PC-3 (cell line): ENCODE results near the gene MAP1B. TPM values are rescaled to one million over a fixed set of nuclear protein-coding genes. Genes with fewer than 3 reads are reported as not detected.

Experiments used
- ATAC-seq: fragments of 200-7000 bp; cut with Tn5 transposase; 2 replicates; pipeline ENCODE4 v1.9.1; 2020; ENCODE audit warnings: mild to moderate bottlenecking, moderate library complexity
- BruUV-seq: library from RNA; stranded (reverse); fragments of 400-500 nt; replicated peaks from 2 replicates; lab custom pipeline; 2021; lab: Mats Ljungman, UMichigan
- CTCF ChIA-PET: fragments of 300-600 bp; sonication (Branson Sonifier 250); formaldehyde crosslinking; loops from one replicate; lab custom pipeline; 2022; ENCODE audit warnings: antibody characterized with exemption; lab: Charles Lee
- POLR2A ChIA-PET: fragments of 300-600 bp; sonication (Branson Sonifier 250); formaldehyde crosslinking; loops from one replicate; lab custom pipeline; 2022; ENCODE audit warnings: antibody characterized with exemption; ENCODE audit not compliant: unreplicated experiment; lab: Charles Lee
- DNase-seq: peaks from one replicate; pipeline ENCODE4 v3.0.0-alpha.2; 2015
- H2AFZ ChIP-seq: fragments of 300-600 bp; sonication (generic); 2 replicates; pipeline ENCODE4 v1.6.0; 2016; ENCODE audit warnings: antibody characterized with exemption, low read length
- H3F3A ChIP-seq: fragments of 300-600 bp; sonication (generic); one replicate; pipeline ENCODE4 v1.6.0; 2017; ENCODE audit warnings: antibody characterized with exemption, low read length, control low read depth, mild to moderate bottlenecking; ENCODE audit not compliant: unreplicated experiment
- H3K27ac ChIP-seq: fragments of 300-600 bp; sonication (generic); 2 replicates; pipeline ENCODE4 v1.5.1; 2016; ENCODE audit warnings: mild to moderate bottlenecking, low read length
- H3K27me3 ChIP-seq: fragments of 300-600 bp; sonication (generic); 2 replicates; pipeline ENCODE4 v1.6.1; 2016; ENCODE audit warnings: low read length, mixed read lengths
- H3K36me3 ChIP-seq: fragments of 300-600 bp; sonication (generic); 2 replicates; pipeline ENCODE4 v1.6.1; 2016; ENCODE audit warnings: low read depth, mixed run types, low read length, mixed read lengths
- H3K4me1 ChIP-seq: fragments of 300-600 bp; sonication (generic); 2 replicates; pipeline ENCODE4 v1.5.1; 2016; ENCODE audit warnings: low read length; ENCODE audit not compliant: insufficient read depth
- H3K4me2 ChIP-seq: fragments of 300-600 bp; sonication (generic); 2 replicates; pipeline ENCODE4 v1.6.0; 2016; ENCODE audit warnings: low read length
- H3K4me3 ChIP-seq: fragments of 300-600 bp; sonication (generic); 2 replicates; pipeline ENCODE4 v1.5.1; 2016; ENCODE audit warnings: mild to moderate bottlenecking, low read length, mixed read lengths
- H3K79me2 ChIP-seq: fragments of 300-600 bp; sonication (generic); 2 replicates; pipeline ENCODE4 v1.6.1; 2017; ENCODE audit warnings: low read length, mixed read lengths
- H3K9ac ChIP-seq: fragments of 300-600 bp; sonication (generic); 2 replicates; pipeline ENCODE4 v1.6.0; 2016; ENCODE audit warnings: mild to moderate bottlenecking, low read length
- H3K9me2 ChIP-seq: fragments of 300-600 bp; sonication (generic); replicated peaks from 2 replicates; pipeline ENCODE4 v1.6.1; 2016; ENCODE audit warnings: mixed run types, low read length, mixed read lengths
- H3K9me3 ChIP-seq: fragments of 300-600 bp; sonication (generic); 2 replicates; pipeline ENCODE4 v1.6.1; 2016; ENCODE audit warnings: low read length, mixed read lengths
- H4K20me1 ChIP-seq: fragments of 300-600 bp; sonication (generic); 2 replicates; pipeline ENCODE4 v1.6.1; 2016; ENCODE audit warnings: low read length, mixed read lengths
- EZH2 ChIP-seq: fragments of 300-600 bp; sonication (generic); IDR thresholded peaks from one replicate; pipeline ENCODE4 v1.6.1; 2017; ENCODE audit warnings: antibody characterized with exemption, mild to moderate bottlenecking, low read length; ENCODE audit not compliant: unreplicated experiment
- EZH2phosphoT487 ChIP-seq: fragments of 300-600 bp; sonication (generic); IDR thresholded peaks from 2 replicates; pipeline ENCODE4 v1.6.1; 2018; ENCODE audit warnings: mild to moderate bottlenecking, antibody characterized with exemption, low read length, borderline replicate concordance
- intact Hi-C: fragments of 100-400 bp; cut with micrococcal nuclease; formaldehyde crosslinking; loops from 2 replicates; pipeline ENCODE4 v1.9.0; 2023
- total RNA-seq: library from RNA; depleted of rRNA; stranded (reverse); fragments of >200 nt; gene quantifications from 2 replicates; pipeline ENCODE4 v1.2.3, GENCODE V29; 2014
- TF ChIP-seq, protein P1 (sequence below): fragments of 300-600 bp; sonication (generic); conservative IDR thresholded peaks from 2 replicates; pipeline ENCODE4 v1.5.1; 2017; ENCODE audit warnings: antibody characterized with exemption, low read depth, mild to moderate bottlenecking, low read length

Gene MAP1B
- total RNA-seq, 1 experiment from 2014 or later = 12.8 TPM

DNA sequence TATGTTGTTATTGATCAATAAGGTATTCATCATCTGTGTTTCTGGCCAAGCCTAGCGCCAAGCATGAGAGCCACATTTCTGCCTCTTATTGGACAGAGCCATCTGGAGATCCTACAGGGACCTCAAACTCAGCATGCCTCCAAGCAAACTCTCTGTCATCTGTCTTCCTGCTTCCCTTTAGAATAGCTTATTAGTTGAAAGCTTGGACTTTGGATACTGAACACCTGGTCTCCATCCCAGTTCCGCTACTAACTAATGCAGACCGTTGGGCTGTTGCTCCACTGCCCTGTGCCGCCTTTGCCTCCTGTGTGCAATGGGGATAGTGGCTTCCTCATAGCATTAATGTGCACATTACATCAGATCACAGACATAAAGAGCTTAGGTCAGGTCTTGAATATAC is 65.5 kb downstream of the MAP1B start:
- Histone ChIP-seq H4K20me1 (no peaks in the 10 kb centered on the region), H3K36me3 (no peaks in the 10 kb centered on the region), H3K27me3 (no peaks in the 10 kb centered on the region), H3K79me2 (no peaks in the 10 kb centered on the region), H3K9me2 (no peaks in the 10 kb centered on the region), H3K27ac (no peak overlapping the region), H3K4me2 (no peak overlapping the region), H2AFZ (no peak overlapping the region), H3K9ac (no peak overlapping the region), H3F3A (no peaks in the 10 kb centered on the region), H3K9me3 (no peaks in the 10 kb centered on the region), H3K4me1 (no peaks in the 10 kb centered on the region), H3K4me3 (no peak overlapping the region)
- ATAC-seq (no peak), DNase-seq (no peak)
- ChIA-PET CTCF (no interaction called here), POLR2A (no interaction called here)
- no TSS peak for BruUV-seq
- intact Hi-C loops = no loop called here
- TF ChIP-seq, protein P1, sequence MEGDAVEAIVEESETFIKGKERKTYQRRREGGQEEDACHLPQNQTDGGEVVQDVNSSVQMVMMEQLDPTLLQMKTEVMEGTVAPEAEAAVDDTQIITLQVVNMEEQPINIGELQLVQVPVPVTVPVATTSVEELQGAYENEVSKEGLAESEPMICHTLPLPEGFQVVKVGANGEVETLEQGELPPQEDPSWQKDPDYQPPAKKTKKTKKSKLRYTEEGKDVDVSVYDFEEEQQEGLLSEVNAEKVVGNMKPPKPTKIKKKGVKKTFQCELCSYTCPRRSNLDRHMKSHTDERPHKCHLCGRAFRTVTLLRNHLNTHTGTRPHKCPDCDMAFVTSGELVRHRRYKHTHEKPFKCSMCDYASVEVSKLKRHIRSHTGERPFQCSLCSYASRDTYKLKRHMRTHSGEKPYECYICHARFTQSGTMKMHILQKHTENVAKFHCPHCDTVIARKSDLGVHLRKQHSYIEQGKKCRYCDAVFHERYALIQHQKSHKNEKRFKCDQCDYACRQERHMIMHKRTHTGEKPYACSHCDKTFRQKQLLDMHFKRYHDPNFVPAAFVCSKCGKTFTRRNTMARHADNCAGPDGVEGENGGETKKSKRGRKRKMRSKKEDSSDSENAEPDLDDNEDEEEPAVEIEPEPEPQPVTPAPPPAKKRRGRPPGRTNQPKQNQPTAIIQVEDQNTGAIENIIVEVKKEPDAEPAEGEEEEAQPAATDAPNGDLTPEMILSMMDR = no peak
- TF ChIP-seq EZH2 (no peak), EZH2phosphoT487 (no peak)

DNA sequence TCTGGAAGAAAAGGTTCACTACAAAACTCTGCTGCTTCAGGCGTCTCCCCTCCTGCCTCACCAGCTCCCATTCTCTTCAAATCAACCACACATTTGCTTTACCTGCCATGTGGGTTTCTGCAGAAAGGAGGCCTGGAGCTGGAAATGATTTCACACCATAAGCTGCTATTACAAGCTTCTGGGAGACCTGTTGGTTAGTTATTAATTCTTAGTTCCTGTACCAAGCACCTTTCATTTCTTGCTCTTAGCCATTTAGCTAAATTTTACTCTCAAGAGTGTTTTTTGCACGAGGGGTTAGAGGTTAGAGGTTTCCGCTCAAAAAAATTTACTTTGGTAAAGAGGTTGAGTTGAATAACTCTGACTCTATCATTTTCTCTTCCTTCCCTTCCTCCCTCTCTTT is 70.3 kb downstream of the MAP1B start:
- BruUV-seq = no TSS peak
- ATAC-seq (no peak), DNase-seq (no peak)
- no peaks in the 10 kb centered on the region for H3K79me2 ChIP-seq
- no peak overlapping the region for H3K4me3 ChIP-seq
- no peak overlapping the region for H3K4me2 ChIP-seq
- TF ChIP-seq, protein P1 = no peak
- TF ChIP-seq EZH2 (no peak), EZH2phosphoT487 (no peak)
- H3F3A ChIP-seq = no peaks in the 10 kb centered on the region
- H3K27ac ChIP-seq = no peak overlapping the region
- CTCF ChIA-PET = no interaction called here
- H3K36me3 ChIP-seq = no peaks in the 10 kb centered on the region
- peaks cover 19% of the 10 kb centered on the region for H3K4me1 ChIP-seq
- H3K9me3 ChIP-seq = no peaks in the 10 kb centered on the region
- POLR2A ChIA-PET = no interaction called here
- H3K27me3 ChIP-seq = no peaks in the 10 kb centered on the region
- no peak overlapping the region for H3K9ac ChIP-seq
- intact Hi-C loops = no loop called here
- H4K20me1 ChIP-seq = no peaks in the 10 kb centered on the region
- no peaks in the 10 kb centered on the region for H3K9me2 ChIP-seq
- H2AFZ ChIP-seq = no peak overlapping the region

GRCh38 chr5:72179028-72179815 is 71.9 kb downstream of the MAP1B start:
- peak overlapping the region; percentile 66 for H2AFZ ChIP-seq
- peak overlapping the region; percentile 39 for H3K4me3 ChIP-seq
- H3K27me3 ChIP-seq = no peaks in the 10 kb centered on the region
- H3K9ac ChIP-seq = peak overlapping the region; percentile 41
- H3K27ac ChIP-seq = peak overlapping the region; percentile 77
- H3K4me1 ChIP-seq = peaks cover 19% of the 10 kb centered on the region
- H3K79me2 ChIP-seq = no peaks in the 10 kb centered on the region
- intact Hi-C loops = no loop called here
- H3F3A ChIP-seq = no peaks in the 10 kb centered on the region
- DNase-seq = peak; percentile 88
- no peaks in the 10 kb centered on the region for H3K9me2 ChIP-seq
- TF ChIP-seq, protein P1 = no peak
- TF ChIP-seq EZH2 = no peak
- no peak for TF ChIP-seq EZH2phosphoT487
- peak overlapping the region; percentile 79 for H3K4me2 ChIP-seq
- TSS peak; percentile 57 for BruUV-seq
- POLR2A ChIA-PET = no interaction called here
- H3K36me3 ChIP-seq = no peaks in the 10 kb centered on the region
- CTCF ChIA-PET = no interaction called here
- H3K9me3 ChIP-seq = no peaks in the 10 kb centered on the region
- no peaks in the 10 kb centered on the region for H4K20me1 ChIP-seq
- ATAC-seq = peak; percentile 98
